GM21786 (cell line): ENCODE measurements around the gene PFKFB4.
"Not testable (repeated sequence)": the region's sequence is repeated elsewhere in the genome, so short reads cannot be mapped to it uniquely, and the experiment has no call there.

Experiments
- ATAC-seq: cut with Tn5 transposase; IDR thresholded peaks from one replicate; pipeline ENCODE4 v1.9.1; 2021; ENCODE audit not compliant: unreplicated experiment

Gene PFKFB4

GRCh38 chr3:48561045-48561736, 4.6 kb upstream of the PFKFB4 start:
- no peak for ATAC-seq

DNA sequence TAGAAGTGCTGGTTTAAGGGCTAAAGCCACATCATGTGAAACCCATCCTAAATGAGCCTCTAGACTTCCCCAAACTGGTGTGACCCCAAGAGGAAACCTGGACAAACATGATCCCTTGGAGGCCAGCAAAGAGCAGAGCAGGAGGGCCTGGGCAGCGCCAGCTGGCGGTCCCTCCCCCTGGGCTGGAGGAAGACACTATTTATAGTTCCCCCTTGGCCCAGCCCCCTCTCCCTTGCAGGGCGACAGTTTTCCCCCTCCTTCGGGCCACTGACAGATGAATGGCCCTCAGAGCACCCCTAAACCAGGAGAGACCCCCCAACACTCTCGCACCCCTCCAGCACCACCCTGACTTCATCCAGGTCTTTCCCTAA, 4.0 kb upstream of the PFKFB4 start:
- no peak for ATAC-seq

- no peak for ATAC-seq
Observed at GRCh38 chr3:48558493-48559134, 2.0 kb upstream of the PFKFB4 start.

- no peak for ATAC-seq
Observed at GRCh38 chr3:48555949-48556795, 431 bp downstream of the PFKFB4 start.

DNA sequence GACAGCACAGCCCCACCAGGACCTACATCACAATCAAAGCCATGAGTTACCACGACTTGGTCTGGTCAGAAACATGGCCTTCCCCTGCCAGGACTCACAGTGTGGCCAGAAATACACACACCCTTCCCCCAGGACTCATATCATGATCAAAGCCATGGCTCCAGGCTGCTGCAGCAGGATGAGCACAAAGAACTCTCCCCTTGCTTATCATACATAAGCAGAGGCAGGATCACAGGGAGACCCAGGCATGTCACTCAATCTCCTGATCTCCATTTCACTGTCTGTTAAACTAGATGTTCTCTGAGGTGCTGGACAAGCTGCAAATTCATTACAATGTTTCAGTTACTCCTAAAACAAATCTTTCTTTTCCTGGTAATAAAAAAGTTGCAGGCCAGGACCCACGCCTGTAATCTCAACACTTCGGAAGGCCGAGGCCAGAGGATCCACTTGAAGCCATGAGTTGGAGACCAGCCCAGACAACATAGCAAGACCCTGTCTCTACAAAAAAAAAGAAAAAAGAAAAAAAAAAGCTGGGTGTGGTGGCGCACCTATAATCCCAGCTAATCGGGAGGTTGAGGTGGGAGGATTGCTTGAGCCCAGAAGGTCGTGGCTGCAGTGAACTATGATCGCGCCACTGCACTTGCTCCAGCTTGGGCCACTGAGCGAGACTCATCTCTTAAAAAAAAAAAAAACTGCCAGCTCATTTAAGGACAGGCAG, 1.2 kb downstream of the PFKFB4 start:
- no peak for ATAC-seq

DNA sequence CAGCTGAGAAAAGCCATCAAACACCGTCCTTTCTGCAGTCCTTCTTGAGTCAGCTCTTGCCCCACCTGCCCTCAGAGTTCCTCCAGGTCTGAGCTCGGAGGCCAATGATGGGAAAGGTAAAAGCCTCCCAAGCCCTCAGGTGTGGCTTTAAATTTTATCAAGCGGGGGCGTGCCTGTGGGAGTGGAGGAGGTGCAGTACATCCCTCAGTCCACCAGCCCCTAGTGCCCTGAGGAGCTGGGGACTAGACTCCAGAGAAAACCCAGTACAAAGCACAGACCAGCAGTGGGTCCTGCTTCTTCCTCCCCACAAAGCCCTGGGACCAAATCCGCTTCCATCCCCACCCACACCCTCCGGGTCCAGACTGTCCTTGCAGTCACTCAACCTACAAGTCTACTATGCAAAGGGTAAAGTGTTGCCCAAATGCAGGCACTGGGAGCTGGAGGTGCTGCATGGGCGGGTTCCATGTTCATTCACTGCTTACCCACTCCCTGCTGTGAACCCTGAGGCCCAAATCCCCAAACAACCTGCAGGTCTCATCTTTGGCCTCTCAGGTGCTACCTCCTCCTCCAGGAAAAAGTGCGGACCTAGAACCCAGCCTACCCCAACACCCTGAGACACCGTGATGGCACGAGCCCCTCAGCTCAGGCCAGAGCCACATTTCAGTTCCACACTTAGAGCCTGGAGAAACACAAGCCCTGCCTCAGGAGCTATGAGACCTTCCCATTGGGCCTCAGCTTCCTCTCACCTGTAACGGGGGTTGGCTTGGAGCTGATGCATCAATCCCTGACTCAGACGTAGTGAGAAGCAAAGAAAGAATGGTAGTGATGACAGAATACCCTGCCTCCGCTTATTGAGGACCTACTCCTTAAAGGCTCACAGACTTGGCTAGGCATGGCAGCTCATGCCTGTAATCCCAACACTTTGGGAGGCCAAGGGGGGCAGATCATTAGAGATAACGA, 2.4 kb downstream of the PFKFB4 start:
- ATAC-seq: no peak

DNA sequence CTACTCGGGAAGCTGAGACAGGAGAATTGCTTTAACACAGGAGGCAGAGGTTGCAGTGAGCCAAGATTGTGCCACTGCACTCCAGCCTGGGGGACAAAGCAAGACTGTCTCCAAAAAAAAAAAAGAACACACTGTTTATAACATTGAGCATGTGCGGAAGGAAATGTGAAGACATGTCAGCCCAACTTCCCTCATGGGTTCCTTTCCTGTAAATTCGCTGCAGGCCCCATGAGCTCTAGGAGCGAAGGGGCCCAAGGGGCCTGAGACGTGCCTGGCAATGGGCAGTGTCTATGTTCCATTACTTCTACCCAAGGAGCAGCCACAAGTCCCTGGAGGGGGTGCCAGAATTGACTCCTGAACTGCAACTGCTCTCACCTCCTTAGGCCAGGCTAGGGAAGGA, 3.2 kb downstream of the PFKFB4 start:
- no peak for ATAC-seq

GRCh38 chr3:48552111-48552951, 4.3 kb downstream of the PFKFB4 start:
- ATAC-seq: no peak

DNA sequence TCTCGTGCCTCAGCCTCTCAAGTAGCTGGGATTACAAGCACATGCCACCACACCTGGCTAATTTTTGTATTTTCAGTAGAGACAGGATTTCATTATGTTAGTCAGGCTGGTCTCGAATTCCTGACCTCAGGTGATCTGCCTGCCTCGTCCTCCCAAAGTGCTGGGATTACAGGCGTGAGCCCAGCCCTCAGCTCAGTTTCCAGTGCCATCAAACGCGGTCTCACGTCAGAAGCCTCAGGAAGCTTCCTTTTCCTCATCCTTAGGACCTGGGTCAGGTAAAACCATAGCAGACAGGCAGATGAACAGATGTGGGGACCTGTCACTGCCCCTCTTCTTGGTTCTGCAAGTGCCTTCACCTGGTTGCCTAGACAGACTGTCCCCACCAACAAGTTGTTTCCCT, 5.0 kb downstream of the PFKFB4 start:
- ATAC-seq: not testable (repeated sequence)

DNA sequence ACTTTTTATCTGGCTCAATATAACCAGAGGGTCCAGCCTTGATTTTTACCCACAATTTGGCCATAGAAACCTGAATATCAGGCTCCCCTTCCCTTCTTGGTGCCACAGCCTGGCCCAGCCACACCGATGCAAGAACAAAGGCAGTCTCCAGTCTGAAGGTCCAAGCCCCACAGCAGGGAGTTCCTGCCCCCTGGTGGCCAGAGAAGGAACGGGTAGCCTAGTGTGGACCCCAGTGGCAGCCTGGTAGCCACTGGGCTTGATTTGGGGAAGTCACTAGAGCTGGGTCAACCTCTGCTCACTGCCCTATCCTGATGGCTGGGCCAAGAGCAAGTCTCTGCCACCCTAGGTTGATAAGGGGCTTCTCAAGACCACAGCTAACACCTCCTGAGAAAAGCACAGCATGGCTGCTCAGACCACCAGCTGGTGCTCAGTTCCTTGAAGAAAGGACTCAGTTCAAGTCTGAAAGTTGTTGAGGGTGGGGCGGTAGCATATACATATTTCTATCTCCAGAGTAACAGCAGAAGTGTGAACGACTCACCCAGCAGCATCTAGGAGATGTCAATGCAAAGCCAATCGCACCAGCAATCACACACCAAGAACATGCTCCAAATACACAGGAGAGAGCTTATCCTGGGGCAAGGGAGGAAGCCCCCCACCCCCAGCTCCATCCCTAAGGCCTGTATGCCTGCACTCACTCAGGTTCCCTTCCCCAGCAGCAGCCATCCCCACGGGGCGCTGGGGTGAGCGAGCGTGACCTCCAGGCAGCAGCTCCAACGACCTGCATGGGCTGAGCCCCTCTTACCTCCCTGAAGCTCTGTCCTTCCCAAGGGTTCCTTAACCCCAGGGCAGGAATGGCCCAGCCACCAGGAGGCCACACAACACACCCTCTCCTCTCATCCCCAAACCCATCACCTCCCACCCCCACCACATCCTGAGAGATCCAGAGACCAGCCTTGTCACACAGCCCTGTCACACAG, 7.6 kb downstream of the PFKFB4 start:
- ATAC-seq: no peak

- no peak for ATAC-seq
Observed at GRCh38 chr3:48548126-48548525, 8.5 kb downstream of the PFKFB4 start.

DNA sequence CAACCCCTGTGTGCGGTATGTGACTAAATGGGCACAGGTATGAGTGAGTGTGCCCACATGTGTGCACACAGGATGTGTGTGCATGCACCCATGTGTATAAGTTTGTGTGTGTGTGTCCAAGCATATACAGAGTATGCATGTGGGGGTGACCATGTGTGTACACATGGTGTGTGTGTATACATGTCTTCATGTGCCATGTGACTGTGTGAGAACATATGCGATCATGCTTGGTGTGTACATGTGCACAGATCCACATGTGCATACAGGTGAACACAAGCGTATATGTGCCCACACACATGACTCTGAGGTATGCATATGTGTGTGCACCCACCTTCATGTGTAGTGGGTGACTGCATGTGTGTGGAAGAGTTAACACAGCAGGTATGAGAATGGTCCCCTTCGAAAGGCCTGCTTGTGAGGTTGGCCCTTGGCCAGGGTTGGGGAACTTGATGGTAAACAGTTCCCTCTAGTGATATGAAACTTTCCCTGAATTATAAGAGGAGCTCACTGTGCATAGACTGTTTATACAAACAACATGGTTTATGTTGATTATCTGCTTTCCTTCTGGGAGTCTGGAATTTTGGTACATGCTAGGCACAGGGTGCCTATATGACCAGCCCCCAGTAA, 10.3 kb downstream of the PFKFB4 start:
- no peak for ATAC-seq

GRCh38 chr3:48544141-48544540, 12.5 kb downstream of the PFKFB4 start:
- ATAC-seq: no peak

DNA sequence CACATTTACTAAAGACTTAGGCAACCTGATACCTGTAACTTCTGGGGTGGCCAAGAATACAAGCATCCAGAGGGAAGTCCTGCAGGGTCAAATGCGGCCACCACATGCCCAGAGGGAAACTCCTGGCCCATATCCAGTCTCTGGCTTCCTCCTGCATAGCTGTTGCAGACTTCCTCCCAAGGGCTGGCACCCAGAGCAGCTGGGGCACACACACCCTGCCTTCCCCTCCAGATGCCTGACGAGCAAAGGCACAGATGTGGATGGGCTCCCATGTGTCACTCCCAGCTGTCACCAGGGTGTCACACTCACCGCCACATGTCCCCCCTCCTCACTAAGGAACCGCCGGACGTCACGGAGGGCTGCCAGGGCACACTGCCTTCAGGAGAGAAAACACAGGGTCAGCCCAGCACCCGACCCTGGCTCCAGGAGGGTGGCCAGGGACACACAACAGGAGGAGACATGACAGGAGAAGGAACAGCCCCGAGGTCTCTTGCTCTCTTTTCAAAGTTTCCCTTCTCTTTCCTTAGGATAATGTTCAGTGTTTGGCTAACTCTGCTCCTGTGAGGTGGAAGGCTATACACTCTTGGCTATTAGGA, 13.2 kb downstream of the PFKFB4 start:
- ATAC-seq: no peak

- ATAC-seq: no peak
Observed at GRCh38 chr3:48538451-48538850, 18.2 kb downstream of the PFKFB4 start.

GRCh38 chr3:48536785-48537184, 19.8 kb downstream of the PFKFB4 start:
- ATAC-seq: no peak

DNA sequence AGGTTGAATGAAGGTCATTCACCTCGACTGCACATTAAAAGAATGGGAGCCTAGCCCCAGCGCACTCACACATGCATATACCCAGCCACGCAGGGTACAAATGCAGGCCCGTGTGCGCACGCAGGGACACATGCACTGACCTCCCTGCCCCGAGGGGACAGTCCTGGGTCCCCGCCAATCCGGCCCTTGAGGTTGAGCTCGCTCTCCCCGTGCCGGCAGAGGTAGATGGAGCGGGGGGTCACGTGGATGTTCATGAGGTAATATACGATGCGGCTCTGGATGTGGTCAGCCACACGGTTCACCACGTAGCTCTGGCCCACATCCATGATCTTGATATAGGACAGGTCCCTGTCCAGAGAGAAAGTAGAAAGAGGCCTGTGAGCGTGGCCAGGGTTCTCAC, 20.5 kb downstream of the PFKFB4 start:
- no peak for ATAC-seq
